HG02759 (cell line): ENCODE results near the gene GRAMD4.

Experiments used
- ATAC-seq: cut with Tn5 transposase; IDR thresholded peaks from one replicate; pipeline ENCODE4 v1.9.1; 2021; ENCODE audit warnings: mild to moderate bottlenecking, moderate library complexity; ENCODE audit not compliant: unreplicated experiment

GRAMD4 gene, protein sequence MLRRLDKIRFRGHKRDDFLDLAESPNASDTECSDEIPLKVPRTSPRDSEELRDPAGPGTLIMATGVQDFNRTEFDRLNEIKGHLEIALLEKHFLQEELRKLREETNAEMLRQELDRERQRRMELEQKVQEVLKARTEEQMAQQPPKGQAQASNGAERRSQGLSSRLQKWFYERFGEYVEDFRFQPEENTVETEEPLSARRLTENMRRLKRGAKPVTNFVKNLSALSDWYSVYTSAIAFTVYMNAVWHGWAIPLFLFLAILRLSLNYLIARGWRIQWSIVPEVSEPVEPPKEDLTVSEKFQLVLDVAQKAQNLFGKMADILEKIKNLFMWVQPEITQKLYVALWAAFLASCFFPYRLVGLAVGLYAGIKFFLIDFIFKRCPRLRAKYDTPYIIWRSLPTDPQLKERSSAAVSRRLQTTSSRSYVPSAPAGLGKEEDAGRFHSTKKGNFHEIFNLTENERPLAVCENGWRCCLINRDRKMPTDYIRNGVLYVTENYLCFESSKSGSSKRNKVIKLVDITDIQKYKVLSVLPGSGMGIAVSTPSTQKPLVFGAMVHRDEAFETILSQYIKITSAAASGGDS

DNA sequence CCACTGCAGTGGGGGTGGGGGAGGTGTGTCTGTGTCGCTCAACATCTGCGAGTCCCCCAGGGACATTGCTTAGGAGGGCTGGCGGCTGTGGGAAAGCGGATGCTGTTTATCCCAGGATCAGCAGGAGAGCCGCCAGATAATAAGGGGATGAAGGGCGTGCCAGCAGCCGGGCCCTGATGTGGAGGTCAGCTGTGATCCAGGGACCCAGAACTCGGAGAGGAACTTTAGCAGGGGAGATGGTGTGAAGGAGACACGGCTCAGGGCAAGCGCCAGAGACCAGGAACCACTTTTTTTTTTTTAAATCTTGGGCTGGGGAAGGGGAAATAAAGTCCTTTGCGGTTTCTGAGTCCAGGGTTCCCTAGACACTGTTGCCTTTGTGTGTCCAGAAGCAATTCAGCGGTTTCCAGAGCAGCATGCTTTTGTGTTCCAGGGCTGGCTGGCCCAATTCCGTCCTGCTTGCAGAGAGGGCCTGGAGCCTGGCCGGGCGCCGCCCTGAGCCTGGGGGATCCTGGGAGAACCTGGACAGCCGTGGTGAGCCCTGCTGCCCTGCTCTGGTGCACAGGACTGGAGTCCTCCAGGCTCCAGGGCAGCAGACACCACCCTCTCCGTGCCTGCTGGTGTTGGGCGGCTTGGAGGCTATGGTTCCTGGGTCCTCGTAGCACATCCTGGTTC, at the start of gene GRAMD4:
Gene GRAMD4 (plus strand): TSS at position 557 of the 672 bp plus-strand sequence. CDS start 6,414 bp downstream, outside the sequence.
- no peak for ATAC-seq

DNA sequence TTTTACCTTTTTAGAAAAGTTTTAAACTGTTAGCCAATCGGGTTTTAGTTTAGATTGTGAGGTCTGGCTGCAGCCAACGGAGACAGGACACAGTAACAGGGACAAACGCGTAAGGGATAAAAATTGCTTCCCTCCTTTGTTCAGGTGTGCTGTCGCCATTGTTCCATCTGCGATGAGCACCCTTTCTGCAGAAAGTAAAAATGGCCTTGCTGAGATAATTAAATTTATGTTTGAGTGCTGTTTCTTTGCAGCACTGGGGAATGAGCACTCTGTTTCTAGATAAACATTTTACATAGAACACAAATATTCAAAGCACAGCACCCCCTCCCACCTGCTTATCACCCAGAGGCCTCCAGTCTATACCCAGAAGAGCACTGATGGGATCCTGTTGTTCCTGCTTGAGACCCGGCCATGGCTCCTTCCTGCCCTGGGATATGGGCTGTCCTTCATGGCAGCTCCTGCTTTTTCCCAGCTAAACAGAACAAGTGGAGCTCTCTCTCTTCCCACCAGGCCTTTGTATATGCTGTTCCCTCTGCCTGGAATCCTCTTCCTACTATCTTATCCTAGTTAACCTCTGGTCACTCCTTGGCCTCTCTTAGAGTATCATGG, 48.4 kb upstream of the GRAMD4 start:
- ATAC-seq: no peak

DNA sequence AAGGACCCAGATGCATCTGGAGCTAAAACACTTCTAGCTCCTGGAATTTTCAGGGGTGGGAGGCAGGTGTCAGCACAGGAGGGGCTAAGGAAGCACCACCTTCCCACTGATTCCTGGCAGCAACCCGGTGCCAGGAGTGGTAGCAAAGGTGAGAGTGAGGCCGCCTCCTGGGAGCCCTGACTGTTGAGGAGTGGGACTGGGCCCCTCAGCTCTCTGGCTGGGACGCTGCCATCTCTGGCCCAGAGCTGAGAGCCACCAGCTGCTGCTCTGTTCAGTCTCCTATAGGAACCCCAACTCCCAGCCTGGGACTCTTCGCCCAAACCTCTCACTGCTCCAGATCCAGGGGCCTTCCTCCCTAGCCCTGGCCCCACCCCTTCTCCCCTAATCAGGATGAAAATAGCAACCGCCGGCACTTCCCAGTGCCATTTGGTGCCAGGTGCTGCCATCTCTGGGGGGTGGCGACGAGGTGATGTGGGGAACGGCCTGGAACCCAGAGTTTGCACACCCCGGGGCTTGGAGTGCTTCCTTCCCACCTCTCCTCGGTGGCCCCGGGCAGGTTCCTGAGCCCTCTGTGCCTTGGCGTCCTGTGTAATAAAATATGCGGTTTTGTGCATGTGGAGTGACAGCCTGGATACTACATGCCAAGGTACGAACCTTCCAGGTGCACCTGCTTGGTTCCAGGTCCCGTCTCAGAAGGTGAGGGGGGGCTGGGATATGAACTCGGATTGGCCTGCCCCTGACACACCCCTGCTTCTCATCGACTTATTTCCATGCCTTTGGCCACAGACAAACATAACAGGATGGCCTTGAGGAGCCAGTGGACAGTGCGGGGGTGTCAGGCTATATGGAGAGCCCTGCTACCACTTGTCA, 47.0 kb upstream of the GRAMD4 start:
- no peak for ATAC-seq

DNA sequence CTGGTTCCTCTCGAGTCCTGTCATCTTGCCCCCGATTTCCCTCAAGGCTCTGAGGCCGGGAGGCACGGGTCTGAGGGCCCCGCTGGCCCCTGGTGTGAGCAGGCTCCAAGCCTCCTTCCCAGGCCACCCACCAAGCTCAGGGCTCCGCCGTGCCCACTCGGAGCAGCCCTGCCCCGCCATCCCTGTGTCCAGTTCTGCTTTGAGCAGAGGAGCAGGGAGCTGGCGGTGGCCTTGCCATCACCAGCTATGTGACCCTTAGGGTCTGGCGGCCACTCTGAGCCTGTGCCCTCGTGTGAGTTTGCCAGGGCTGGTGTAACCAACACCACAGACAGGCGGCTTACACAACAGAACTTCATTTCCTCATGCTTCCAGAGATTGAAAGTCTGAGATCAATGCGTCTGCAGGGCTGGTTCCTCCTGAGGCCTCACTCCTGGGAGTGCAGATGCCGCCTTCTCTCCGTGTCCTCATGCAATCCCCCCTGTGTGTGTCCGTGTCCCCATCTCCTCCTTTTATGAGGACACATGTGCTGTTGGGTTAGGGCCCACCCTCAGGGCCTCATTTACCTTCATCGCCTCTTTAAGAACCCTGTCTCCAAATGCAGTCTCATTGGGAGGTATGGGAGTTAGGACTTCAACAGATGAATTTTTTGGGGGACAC, 46.3 kb upstream of the GRAMD4 start:
- no peak for ATAC-seq

DNA sequence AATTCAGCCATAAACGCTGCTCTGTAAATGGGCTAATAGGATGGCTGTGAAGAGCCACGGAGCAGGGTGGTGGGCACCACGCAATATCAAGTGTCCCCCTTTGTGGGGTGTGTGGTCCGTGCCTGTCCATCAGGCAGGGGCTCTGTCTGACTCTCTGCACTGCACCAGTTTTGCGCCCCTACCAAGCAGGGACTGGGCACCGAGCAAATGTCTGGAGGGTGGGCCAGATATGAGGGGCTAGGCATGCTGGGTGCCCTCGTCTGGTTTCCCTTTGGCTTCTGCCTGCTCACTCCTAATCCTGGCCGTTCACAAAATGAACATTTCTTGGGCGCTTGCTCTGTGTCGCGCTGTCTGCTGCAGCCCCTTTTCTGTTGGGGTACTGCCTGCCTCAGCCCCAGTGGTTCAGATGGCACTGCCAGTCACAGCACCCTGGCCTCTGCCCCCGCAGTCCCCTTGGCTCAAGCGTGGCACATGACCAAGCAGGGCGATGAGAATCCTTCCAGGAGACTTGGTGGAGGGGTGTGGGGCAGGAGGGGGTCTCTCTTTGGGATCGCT, 45.7 kb upstream of the GRAMD4 start:
- no peak for ATAC-seq

DNA sequence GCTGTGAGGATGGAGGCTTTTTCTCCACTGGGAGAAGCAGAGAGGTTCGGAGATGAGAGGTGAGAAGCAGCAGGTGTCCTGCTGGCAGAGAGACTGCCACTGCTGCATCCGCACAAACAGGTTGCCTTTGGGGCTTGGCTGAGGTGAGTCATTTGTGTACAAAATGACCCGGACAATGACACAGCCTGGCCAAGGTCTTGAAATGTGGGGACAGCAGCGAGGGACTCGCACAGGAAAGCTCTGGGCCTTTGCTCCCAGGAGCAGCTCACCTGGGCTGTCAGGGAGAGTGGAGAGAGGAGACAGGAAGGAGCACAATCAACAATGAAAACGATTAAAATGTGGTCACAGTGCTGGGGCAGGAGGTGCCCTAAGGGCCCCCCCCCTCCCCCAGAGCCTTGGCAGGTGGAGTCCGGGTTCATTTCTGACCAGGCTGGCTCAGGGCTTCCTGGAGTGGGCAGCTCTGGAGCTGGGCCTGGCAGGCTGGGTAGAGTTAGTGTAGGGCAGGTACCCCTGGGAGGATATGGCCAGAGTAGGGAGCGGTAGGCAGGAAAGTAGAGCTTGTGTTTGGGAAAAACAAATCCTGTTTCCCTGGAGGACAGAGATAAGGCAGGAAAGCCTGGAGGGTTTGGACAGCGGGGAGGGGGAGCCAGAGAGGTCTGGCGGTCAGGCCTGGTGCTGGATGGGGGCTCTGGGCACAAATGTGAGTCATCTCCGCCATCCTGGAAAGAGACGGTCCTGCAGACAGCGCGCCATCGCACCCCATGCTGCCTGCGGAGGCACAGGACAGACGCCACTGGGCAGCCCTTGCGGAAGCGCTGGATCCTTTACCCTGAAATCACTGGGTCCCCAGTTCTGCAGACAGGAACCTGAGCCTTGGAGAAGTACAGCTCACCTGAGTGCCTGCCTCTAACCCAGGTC, 44.9 kb upstream of the GRAMD4 start:
- ATAC-seq: no peak

DNA sequence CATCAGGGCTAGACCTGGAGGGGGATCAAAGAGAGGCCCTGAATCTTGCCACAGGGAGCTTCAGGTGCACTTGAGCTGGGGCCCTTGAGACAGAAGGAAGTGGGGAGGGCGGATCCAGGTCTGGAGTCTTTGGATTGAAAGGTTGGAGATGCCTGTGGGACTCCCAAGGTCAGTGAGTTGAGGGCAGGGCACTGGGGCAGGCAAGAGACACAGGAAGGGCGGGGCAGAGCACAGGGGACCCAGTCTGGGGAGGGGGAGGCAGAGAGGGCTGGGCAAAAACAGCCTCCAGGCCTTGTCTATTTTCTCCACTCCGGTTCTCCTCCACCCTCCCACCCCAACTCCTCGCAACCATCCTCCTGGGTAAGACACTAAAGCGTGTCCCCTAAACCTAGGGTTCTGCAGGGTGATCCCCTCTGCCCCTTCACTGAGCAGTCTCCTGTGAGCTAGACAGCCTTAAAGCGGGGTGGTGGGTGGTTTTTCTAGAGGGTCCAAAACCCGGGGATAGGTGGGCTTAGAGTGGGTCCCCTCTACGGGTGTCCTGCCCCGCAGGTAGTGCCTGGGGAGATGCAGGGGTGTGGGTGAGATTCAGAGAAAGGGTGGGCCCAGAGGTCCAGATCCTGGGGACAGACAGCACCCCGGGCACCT, 44.2 kb upstream of the GRAMD4 start:
- ATAC-seq: no peak

DNA sequence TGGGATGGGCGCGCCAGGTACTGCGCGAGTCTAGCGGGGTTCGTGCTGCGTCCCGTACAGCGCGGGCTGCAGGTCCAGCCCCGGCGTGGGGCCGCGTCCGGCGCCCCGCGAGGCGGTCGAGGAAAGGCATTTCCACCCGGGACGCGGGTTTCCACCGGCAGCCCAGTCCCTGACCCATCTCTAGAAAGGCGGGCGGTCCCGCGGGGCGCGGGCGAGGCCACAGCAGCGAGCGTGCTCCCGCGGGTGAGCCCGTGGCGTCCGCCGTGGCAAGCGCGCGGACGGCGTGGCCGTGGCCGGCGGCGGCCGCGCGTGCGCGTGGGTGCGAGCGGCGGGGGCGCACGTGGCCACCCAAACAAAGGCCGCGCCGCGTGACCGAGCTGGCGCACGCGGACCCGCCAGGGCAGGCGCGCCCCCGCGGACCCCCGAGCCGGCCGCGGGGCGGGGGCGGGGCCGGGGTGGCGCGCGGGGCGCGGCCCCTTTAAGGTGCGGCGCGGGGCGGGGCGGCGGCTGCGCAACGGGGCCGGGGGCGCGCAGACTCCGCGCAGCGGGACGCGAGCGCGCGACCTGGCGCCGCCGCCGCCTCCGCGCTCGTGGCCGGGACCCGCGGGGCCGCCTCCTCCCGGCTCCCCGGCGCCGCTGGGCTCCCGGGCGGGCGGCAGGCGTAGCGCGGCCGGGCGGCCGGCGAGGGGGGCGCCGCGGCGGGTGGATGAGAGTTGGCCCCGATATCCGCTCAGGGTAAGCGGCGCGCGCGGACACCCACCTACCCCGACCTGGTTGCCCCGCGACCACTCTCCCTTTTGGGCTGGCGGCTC, 43.4 kb upstream of the GRAMD4 start:
- ATAC-seq: peak; percentile 71

DNA sequence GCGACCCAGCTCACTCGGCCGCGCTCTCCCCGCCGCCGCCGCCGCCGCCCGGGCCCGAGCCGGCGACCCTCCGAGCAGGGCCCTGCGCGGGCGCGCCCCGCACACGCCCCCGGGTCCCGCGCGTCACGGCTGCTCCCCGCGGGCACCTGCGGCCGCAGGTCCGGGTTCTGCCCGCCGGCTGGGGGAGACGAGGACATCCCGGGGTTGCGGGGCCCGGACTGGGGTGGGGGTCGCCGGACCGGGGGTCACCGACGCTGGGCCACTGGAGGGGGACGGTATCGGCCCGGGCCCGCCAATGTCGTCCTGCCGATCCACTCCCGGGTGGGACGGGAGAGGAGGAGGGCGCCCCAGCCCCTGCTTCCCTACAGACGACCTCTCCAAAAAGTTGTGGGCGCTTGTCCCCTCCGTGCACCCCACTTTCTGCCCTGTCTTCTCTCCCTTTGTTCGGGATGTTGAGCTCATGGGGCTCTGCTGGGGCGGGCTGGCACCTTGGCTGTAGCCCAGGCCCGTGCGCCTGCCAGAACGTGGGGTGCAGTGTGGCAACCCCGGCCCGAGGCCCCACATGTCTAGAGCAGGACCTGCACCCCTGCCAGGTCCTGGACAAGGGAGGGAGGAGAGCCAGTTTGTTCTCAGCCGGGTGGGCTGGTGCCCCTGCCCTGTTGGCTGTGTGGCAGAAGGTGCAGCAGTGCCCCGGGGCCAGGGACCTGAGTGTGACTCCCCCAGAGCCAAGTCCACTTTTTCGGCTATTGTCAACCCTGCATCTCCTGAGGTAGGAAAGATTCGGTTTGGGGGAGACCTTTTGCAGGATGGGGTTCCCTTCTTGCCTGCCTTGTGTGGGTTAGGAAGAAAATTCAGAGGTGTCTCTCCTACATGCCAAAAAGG, 42.6 kb upstream of the GRAMD4 start:
- ATAC-seq: peak; percentile 24

DNA sequence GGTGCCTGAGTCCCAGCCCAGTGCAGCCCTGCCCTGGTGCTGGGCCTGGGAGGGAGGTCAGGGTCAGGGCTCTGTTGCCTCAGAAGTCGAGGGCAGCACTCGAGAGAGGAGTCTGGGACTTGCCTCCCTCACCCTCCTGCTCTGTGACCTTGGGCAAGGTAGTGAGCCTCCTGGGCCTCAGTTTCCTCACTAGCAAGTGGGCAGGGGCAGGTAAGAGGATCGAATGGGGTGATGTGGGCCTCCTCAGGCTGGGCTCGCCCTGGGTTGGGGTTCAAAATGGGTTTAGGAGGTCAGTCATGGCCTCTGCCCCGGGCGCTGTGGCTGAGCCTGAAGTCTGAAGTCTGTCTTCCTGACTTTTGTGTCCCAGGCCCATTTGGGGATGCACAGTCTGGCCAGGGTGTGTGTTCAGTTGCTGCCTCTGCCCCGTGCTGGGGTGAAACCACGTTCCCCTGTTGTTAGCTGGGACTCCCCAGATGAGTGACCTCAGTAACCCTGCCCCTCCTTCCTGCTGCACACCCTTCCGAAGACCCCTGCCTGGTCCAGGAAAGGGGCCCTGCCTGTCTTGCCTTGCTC, 41.8 kb upstream of the GRAMD4 start:
- no peak for ATAC-seq

DNA sequence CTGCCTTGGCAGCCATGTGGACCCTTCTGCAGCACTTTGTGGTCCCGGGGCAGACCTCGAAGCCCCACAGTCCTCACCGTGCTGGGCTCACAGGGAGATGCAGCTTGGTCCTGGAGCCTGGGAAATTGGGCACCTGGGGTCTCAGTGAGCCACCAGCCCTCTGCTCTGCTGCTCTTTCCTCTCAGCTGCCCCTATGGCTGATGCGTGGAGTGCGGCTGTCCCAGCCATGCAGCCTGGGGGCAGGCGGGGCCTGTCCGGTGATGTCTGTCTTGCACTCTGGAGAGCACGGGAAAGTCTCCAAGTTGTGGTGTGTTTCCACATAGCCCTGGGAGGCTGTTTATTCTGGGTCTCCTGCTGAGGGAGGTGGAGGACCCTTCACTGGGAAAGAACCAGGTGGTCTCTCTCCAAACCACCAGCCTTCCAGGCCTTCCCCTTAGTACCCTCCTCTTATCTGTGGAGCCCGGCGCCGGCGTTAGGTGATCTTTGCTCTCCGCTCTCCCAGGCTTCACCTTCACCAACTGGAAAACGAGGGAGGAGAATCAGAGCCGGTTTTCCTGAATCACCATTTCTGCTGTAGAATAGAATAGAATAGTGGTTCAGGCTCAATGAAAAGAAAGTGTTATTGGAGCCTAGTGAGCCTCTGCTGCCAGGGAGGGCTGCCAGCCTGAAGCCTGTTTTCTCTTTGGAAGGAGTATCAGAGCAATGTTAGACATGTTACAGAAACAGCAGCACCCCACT, 41.2 kb upstream of the GRAMD4 start:
- ATAC-seq: no peak

DNA sequence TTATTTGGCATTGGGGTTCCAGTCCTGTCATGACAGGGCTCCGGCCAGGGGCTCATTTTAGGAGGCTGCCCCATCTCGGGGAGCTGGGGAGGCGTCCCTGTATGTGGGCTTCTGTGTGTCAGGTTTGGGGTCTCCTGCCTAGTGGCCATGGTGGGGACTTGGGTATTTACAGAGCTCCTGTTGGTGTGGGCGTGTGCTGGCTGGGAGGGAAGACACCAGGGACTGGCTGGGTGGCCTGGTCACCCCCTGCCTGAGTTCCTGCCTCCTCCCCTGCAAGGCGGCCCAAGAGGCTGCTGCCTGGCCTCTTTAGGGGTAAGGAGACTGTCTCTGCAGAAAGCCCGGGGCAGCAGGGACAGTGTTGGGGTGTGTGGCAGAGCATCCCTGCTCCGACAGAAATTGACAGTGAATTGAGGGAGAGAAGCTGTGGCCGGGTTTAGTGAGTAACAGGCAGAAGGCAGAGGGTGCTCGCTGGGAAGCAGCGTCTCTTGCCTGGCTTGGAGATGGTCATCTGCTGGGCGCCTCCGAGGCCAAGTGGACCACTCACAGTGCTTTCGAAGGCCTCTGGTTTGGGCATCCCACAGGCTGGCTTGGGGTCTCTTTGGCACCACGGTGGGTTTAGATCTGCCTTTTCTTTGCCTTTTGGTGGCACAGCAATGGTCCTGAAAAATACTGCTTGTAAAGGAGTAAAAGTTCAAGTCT, 40.3 kb upstream of the GRAMD4 start:
- ATAC-seq: no peak

DNA sequence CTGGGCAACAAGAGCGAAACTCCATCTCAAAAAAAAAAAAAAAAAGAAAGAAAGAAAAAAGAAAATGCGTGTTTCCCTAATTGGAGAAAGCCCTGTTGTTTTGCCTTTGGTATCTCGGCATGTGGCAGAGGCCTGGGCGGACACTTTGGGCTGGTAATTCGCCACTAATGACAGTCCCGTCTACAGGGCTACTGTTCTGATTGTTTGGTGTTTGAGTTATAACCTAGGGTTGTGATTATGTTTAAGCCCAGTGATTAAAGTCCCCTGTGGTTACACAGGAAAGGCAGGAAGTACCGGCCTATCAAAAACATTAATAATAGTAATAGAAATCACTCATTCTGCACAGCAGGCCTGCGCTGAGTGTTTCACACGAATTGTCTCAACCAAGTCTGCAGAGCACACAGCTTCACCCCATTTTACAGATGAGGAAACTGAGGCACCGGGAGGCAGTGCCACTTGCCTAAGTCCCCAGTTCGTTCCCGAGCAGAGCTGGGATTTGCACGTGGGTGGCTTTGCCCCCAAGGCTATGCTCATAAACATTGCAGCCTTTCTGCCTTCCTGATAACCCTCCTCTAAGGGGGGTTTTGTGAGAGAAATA, 39.1 kb upstream of the GRAMD4 start:
- no peak for ATAC-seq

DNA sequence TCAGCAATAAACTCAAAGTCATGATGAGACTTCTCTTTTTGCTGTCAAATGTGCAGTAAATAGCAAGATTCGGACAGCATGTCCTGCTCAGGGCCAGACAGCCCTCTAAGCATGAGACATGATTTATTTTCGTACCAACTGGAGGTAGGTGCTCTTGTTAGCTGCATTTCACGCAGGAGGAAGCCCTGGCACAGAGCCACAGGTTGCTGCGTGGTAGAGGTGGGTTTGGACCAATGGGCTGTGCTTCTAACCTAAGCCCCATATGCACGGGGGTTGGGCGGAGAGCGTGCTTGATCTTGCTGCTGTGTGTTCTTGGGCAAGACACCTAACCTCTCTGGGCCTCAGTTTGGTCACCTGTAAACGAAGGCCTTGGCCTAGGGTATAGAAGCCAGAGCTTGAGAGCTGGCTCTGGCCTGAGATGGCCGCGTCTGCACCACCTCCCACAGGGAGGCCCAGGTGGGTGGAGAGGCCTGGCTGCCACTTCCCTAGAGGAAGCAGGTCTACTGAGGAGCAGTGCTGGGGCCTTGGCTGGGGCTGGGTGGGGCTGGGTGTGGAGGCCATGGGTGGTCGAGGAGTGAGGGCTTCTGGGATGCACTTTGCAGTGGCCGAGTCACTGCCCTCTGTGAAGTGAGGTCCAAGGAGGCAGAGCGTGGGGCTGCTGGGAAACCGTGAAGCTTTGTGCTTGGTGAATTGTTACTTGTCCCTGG, 38.5 kb upstream of the GRAMD4 start:
- ATAC-seq: no peak
